Neutrophil (primary cell): ENCODE results near the gene CCDC197.

Source experiments
- H3K27ac ChIP-seq: fragments of 200-600 bp; sonication (generic); 2 replicates; pipeline ENCODE4 v1.5.1; 2016; ENCODE audit warnings: mild to moderate bottlenecking, moderate library complexity
- H3K27me3 ChIP-seq: fragments of 200-600 bp; sonication (generic); 2 replicates; pipeline ENCODE4 v1.6.0; 2016; ENCODE audit warnings: mild to moderate bottlenecking
- H3K36me3 ChIP-seq: fragments of 200-600 bp; sonication (generic); 2 replicates; pipeline ENCODE4 v1.5.1; 2017
- H3K4me1 ChIP-seq, 2 experiments: fragments of 200-600 bp in 1 of 2; sonication (generic) in 1 of 2; 1 replicate in 1 of 2; 2 replicates in 1 of 2; pipeline versions ENCODE4 v1.5.1 to v1.6.1; 2013 to 2016; ENCODE audit warnings: low read depth in 1 of 2, low read length in 1 of 2, mild to moderate bottlenecking in 1 of 2, moderate library complexity in 1 of 2; ENCODE audit not compliant: control insufficient read depth in 1 of 2, insufficient read depth in 1 of 2
- H3K4me3 ChIP-seq, 2 experiments: fragments of 200-600 bp in 1 of 2; sonication (generic) in 1 of 2; 1 replicate in 1 of 2; 2 replicates in 1 of 2; pipeline ENCODE4 v1.5.1; 2013 to 2016; ENCODE audit warnings: low read depth in 1 of 2, low read length in 1 of 2, mild to moderate bottlenecking in 1 of 2, moderate library complexity in 1 of 2
- H3K9me3 ChIP-seq: fragments of 200-600 bp; sonication (generic); 2 replicates; pipeline ENCODE4 v1.5.1; 2016
- CTCF ChIP-seq: fragments of 200-600 bp; sonication (generic); IDR thresholded peaks from 2 replicates; pipeline ENCODE4 v1.5.1; 2016; ENCODE audit warnings: antibody characterized with exemption

Gene CCDC197

GRCh38 chr14:94005324-94006073 is 8.4 kb downstream of the CCDC197 start:
- Histone ChIP-seq H3K27me3 (peaks cover 20% of the 10 kb centered on the region), H3K36me3 (no peaks in the 10 kb centered on the region), H3K4me1 (no peaks in the 10 kb centered on the region), H3K4me3 (no peak overlapping the region), H3K9me3 (no peaks in the 10 kb centered on the region), H3K27ac (no peak overlapping the region)
- TF ChIP-seq CTCF: no peak

- H3K27ac ChIP-seq: no peak overlapping the region
- H3K36me3 ChIP-seq: no peaks in the 10 kb centered on the region
- no peaks in the 10 kb centered on the region for H3K9me3 ChIP-seq
- no peak overlapping the region for H3K4me3 ChIP-seq
- no peaks in the 10 kb centered on the region for H3K4me1 ChIP-seq
- no peak for TF ChIP-seq CTCF
- peaks cover 11% of the 10 kb centered on the region for H3K27me3 ChIP-seq
These were observed 11.1 kb downstream of the CCDC197 start for GRCh38 chr14:94008234-94008633.

- Histone ChIP-seq H3K27me3 (peaks cover 11% of the 10 kb centered on the region), H3K36me3 (no peaks in the 10 kb centered on the region), H3K27ac (no peak overlapping the region), H3K4me1 (no peaks in the 10 kb centered on the region), H3K9me3 (no peaks in the 10 kb centered on the region), H3K4me3 (no peak overlapping the region)
- no peak for TF ChIP-seq CTCF
These were observed 12.7 kb downstream of the CCDC197 start for GRCh38 chr14:94009767-94010166.

- Histone ChIP-seq H3K36me3 (no peaks in the 10 kb centered on the region), H3K9me3 (no peaks in the 10 kb centered on the region), H3K4me3 (no peak overlapping the region), H3K4me1 (no peaks in the 10 kb centered on the region), H3K27ac (no peak overlapping the region), H3K27me3 (peaks cover 14% of the 10 kb centered on the region)
- no peak for TF ChIP-seq CTCF
These were observed 13.5 kb downstream of the CCDC197 start for GRCh38 chr14:94010625-94011024.

- Histone ChIP-seq H3K4me3 (no peak overlapping the region), H3K27me3 (peaks cover 17% of the 10 kb centered on the region), H3K9me3 (no peaks in the 10 kb centered on the region), H3K36me3 (no peaks in the 10 kb centered on the region), H3K4me1 (no peaks in the 10 kb centered on the region), H3K27ac (no peak overlapping the region)
- TF ChIP-seq CTCF: no peak
These were observed 14.7 kb downstream of the CCDC197 start for GRCh38 chr14:94011795-94012194.
